Measurements from ENCODE around the gene DDX1. TPM values are rescaled to one million over a fixed set of nuclear protein-coding genes. Genes with fewer than 3 reads are reported as not detected.

DDX1 gene
- total RNA-seq, 1 experiment from 2014 or later = 115 TPM

DNA sequence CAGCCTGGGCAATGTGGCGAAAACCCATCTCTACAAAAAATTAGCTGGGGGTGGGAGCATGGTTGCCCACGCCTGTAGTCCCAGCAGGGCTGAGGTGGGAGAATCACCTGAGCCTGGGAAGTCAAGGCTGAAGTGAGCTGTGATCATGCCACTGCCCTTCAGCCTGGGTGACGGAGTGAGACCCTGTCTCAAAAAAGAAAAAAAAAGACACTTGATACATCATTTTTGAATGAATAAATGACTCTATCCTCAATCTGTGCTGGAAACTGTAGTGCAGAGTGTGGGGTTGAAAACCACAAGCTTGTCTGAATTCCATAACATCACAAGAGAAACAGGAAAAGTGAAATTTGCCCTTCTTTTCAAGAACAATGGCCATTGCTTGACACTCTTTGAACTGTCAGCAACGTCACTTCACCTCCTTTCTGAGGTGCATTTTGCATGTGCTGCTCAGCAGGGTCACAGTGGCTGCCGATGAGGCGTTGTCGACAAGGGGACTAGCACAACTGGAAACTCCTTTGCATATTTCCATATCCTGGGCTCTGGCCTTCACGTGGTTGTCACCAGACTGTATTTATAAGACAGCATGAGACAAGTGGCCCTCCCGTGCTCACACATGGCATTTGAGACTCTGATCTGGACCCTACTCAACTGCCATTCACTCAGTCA, 54.2 kb downstream of the DDX1 start (continued):
- TF ChIP-seq, protein P1, sequence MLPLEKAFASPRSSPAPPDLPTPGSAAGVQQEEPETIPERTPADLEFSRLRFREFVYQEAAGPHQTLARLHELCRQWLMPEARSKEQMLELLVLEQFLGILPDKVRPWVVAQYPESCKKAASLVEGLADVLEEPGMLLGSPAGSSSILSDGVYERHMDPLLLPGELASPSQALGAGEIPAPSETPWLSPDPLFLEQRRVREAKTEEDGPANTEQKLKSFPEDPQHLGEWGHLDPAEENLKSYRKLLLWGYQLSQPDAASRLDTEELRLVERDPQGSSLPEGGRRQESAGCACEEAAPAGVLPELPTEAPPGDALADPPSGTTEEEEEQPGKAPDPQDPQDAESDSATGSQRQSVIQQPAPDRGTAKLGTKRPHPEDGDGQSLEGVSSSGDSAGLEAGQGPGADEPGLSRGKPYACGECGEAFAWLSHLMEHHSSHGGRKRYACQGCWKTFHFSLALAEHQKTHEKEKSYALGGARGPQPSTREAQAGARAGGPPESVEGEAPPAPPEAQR (CRISPR knock-in tag; IDR thresholded peaks at IDR 0.05) = no peak

DNA sequence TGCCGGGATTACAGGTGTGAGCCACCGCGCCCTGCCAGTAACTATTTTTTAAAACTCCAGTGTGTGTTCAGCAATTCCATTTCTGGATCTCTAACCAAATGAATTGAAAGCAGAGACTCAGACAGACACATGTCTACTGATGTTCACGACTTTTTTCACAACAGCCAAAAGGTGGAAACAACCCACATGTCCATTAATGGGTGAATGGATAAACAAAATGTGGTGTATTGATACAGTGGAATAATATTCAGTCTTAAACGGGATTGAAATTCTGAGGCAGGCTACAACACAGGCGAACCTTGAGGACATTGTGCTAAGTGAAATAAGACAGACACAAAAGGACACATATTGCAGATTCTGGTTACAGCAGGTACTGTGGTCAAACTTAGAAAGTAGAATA, 55.0 kb downstream of the DDX1 start:
- Mint-ChIP-seq H3K27me3 (ENCODE audit: low read depth) (no peaks in the 10 kb centered on the region), H3K9me3 (no peaks in the 10 kb centered on the region), H3K4me3 (no peak overlapping the region), H3K36me3 (peaks cover 3% of the 10 kb centered on the region), H3K4me1 (peaks cover 16% of the 10 kb centered on the region), H3K27ac (no peak overlapping the region)
- no peak for ATAC-seq
- ChIA-PET CTCF (interaction anchor here (0.7 kb wide), 2 partner anchors 150 to 1009 kb away, joined by 3 to 4 read pairs; no protein-coding TSS in a partner anchor), POLR2A (no interaction called here)
- DNase-seq (ENCODE audit: low spot score) = no peak
- TF ChIP-seq NFYB (CRISPR knock-in tag; conservative IDR thresholded peaks at IDR 0.05; ENCODE audit: low read depth) = no peak
- TF ChIP-seq, protein P2, sequence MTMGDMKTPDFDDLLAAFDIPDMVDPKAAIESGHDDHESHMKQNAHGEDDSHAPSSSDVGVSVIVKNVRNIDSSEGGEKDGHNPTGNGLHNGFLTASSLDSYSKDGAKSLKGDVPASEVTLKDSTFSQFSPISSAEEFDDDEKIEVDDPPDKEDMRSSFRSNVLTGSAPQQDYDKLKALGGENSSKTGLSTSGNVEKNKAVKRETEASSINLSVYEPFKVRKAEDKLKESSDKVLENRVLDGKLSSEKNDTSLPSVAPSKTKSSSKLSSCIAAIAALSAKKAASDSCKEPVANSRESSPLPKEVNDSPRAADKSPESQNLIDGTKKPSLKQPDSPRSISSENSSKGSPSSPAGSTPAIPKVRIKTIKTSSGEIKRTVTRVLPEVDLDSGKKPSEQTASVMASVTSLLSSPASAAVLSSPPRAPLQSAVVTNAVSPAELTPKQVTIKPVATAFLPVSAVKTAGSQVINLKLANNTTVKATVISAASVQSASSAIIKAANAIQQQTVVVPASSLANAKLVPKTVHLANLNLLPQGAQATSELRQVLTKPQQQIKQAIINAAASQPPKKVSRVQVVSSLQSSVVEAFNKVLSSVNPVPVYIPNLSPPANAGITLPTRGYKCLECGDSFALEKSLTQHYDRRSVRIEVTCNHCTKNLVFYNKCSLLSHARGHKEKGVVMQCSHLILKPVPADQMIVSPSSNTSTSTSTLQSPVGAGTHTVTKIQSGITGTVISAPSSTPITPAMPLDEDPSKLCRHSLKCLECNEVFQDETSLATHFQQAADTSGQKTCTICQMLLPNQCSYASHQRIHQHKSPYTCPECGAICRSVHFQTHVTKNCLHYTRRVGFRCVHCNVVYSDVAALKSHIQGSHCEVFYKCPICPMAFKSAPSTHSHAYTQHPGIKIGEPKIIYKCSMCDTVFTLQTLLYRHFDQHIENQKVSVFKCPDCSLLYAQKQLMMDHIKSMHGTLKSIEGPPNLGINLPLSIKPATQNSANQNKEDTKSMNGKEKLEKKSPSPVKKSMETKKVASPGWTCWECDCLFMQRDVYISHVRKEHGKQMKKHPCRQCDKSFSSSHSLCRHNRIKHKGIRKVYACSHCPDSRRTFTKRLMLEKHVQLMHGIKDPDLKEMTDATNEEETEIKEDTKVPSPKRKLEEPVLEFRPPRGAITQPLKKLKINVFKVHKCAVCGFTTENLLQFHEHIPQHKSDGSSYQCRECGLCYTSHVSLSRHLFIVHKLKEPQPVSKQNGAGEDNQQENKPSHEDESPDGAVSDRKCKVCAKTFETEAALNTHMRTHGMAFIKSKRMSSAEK (CRISPR knock-in tag; IDR thresholded peaks at IDR 0.05; ENCODE audit: borderline replicate concordance) = no peak
- TF ChIP-seq MXD4 (CRISPR knock-in tag; IDR thresholded peaks at IDR 0.05; ENCODE audit: borderline replicate concordance) = no peak
- TF ChIP-seq ZNF416 (CRISPR knock-in tag; IDR thresholded peaks at IDR 0.05) = no peak
- TF ChIP-seq FOXJ3 (CRISPR knock-in tag; IDR thresholded peaks at IDR 0.05; ENCODE audit: borderline replicate concordance) = no peak

DNA sequence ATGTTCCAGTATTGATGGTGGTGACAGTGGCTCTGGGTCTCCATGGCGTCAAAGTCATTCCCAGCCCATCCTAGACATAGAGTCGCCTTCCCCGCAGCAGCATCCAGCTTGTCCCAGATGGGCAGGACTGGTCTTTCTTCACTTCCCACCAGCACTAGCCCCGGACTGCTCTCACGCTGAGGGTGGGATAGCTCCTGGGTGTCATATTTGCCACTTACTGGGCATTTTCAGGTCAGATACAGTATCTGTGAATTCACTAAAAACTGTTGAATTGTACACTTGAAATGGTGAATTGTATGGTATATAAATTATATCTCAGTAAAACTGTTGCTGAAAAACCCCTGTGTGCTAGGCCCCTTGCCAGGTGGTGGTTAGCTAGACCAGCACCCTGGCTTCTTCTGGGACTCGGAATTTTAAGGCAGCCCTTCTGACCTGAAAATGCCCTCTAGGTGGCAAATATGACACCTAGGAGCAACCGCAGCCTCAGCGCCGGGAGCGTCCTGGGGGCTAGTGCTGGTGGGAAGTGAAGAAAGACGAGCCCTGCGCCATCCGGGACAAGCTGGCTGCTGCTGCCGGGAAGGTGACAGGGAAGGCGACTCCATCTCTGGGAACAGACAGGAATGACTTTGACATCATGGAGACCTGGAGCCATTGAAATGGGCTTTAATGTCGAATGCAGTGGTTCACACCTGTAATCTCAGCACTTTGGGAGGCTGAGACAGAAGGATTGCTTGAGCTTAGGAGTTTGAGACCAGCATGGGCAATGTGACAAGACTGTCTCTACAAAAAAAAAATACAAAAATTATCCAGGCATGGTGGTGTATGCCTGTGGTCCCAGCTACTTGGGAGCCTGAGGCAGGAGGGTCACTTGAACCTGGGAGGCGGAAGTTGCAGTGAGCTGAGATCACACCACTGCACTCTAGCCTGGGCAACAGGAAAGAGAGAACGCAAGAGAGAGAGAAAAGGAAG, 56.2 kb downstream of the DDX1 start:
- H3K9me3 Mint-ChIP-seq = no peaks in the 10 kb centered on the region
- TF ChIP-seq FOXP1 (CRISPR knock-in tag; IDR thresholded peaks at IDR 0.05; ENCODE audit: borderline replicate concordance) (no peak), CREM (CRISPR knock-in tag; IDR thresholded peaks at IDR 0.05) (no peak), SP1 (CRISPR knock-in tag; conservative IDR thresholded peaks at IDR 0.05) (no peak), JAZF1 (CRISPR knock-in tag; IDR thresholded peaks at IDR 0.05) (no peak), RELA (CRISPR knock-in tag; IDR thresholded peaks at IDR 0.05; ENCODE audit: borderline replicate concordance) (no peak), JUN (CRISPR knock-in tag; IDR thresholded peaks at IDR 0.05) (no peak)
- TF ChIP-seq, protein P2 (CRISPR knock-in tag; IDR thresholded peaks at IDR 0.05; ENCODE audit: borderline replicate concordance) = no peak
- TF ChIP-seq, protein P3, sequence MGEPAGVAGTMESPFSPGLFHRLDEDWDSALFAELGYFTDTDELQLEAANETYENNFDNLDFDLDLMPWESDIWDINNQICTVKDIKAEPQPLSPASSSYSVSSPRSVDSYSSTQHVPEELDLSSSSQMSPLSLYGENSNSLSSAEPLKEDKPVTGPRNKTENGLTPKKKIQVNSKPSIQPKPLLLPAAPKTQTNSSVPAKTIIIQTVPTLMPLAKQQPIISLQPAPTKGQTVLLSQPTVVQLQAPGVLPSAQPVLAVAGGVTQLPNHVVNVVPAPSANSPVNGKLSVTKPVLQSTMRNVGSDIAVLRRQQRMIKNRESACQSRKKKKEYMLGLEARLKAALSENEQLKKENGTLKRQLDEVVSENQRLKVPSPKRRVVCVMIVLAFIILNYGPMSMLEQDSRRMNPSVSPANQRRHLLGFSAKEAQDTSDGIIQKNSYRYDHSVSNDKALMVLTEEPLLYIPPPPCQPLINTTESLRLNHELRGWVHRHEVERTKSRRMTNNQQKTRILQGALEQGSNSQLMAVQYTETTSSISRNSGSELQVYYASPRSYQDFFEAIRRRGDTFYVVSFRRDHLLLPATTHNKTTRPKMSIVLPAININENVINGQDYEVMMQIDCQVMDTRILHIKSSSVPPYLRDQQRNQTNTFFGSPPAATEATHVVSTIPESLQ (CRISPR knock-in tag; IDR thresholded peaks at IDR 0.05) = no peak
- H3K4me1 Mint-ChIP-seq = peaks cover 8% of the 10 kb centered on the region
- DNase-seq (ENCODE audit: low spot score) (no peak), ATAC-seq (no peak; the same call in 1 of the 2 replicates)
- ChIA-PET CTCF (interaction anchor here (1.9 kb wide), 1 partner anchor 100 kb away, joined by 12 read pairs; no protein-coding TSS in a partner anchor), POLR2A (no interaction called here)
- no peaks in the 10 kb centered on the region for H3K36me3 Mint-ChIP-seq
- no peaks in the 10 kb centered on the region for H3K27me3 Mint-ChIP-seq (ENCODE audit: low read depth)
- H3K27ac Mint-ChIP-seq = no peak overlapping the region
- no peak overlapping the region for H3K4me3 Mint-ChIP-seq

Measured in WTC11 (cell line).